Activated CD8-positive, alpha-beta memory T cell treated with anti-CD3 and anti-CD28 coated beads for 36 hours (primary cell): ENCODE results near the gene ANKH. TPM values are rescaled to one million over a fixed set of nuclear protein-coding genes. Genes with fewer than 3 reads are reported as not detected.

Experiments
- CTCF ChIA-PET: fragments of 350-600 bp; sonication (Branson Sonifier 250); formaldehyde crosslinking; loops from one replicate; lab custom pipeline; 2021; ENCODE audit warnings: antibody characterized with exemption; lab: Charles Lee
- POLR2A ChIA-PET: fragments of 350-600 bp; sonication (Branson Sonifier 250); formaldehyde crosslinking; loops from one replicate; lab custom pipeline; 2021; ENCODE audit warnings: antibody characterized with exemption; lab: Charles Lee
- total RNA-seq, 2 experiments: library from RNA; stranded (reverse); gene quantifications; one replicate each; pipeline ENCODE4 v1.2.3, GENCODE V29; 2021

Gene ANKH
- total RNA-seq, 2 experiments from 2014 or later = 88.6 to 90.1 TPM

DNA sequence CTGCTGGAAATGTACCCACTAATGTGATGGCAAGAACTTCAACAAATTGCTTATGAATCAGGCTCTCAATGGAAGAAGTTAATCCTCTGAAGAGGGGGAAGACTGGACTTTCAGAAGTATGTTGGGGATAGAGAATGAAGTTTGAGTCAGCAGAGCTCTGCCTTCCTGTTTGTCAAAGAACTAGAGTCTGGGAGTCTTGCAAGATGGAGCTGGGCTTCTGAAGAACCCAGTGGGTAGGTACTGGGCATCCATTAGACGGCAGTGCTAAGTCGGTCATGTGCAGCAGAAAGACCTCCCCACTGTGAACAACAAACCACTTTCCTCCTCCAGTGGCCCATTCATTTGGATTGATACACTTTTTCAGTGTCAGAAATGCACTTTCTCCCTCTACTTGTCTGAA, 172.4 kb downstream of the ANKH start:
- POLR2A ChIA-PET = no interaction called here
- CTCF ChIA-PET = no interaction called here

DNA sequence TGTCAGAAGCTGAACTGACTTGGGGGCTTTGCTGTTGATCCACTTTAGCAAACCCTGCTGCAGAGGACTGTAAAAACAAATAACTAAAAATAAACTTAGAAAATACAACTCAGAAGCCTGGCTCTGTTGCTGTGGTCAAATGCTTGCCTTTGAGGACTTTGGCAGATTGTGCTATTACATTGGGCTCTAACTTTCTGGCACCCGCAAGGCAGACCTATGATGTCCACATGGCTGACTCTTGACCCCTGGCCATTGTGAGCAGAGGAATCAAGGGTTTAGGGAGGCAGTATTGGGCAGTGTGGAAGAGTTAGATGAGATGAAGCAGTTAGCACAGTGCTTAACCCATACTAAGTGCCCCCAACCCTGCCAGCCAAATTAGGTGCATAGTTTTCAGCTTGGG, 173.1 kb downstream of the ANKH start:
- ChIA-PET CTCF (no interaction called here), POLR2A (no interaction called here)

DNA sequence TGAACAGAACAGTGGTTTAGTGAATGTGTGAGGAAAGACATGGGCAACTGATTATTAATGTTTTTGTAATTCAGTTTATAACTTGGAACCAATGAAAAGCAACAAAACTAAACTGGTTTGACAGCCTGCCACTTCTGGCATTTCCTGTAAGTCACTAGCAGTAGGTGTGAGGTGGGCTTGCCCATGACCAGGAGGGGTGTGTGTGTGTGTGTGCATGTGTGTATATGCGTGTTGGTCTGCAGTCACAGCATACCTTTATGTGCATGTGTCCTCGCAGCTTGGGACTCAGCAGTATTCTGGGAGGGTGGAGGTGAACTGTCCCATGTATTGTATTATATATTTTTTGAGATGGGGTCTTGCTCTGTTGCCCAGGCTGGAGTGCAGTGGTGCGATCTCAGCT, 174.7 kb downstream of the ANKH start:
- POLR2A ChIA-PET = no interaction called here
- CTCF ChIA-PET = no interaction called here

DNA sequence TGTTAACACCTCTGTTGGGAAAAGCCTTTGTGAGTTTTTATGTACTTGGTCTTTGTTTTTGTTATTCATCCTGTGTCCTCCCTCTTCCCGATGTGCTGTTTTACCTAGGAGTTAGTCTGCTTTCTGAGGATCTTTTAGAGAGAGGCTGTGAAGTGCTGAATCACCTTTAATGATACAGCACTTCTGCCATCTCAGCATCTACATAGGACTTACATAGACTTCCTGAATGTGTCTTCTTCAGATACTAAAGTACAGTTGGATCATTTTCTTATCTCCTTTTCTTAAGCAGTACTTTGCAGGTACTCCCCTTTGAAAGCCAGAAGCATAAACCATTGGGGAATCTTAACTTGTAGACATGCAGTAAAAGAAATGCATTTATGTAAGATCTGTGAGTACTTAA, 175.5 kb downstream of the ANKH start:
- ChIA-PET POLR2A (no interaction called here), CTCF (no interaction called here)

DNA sequence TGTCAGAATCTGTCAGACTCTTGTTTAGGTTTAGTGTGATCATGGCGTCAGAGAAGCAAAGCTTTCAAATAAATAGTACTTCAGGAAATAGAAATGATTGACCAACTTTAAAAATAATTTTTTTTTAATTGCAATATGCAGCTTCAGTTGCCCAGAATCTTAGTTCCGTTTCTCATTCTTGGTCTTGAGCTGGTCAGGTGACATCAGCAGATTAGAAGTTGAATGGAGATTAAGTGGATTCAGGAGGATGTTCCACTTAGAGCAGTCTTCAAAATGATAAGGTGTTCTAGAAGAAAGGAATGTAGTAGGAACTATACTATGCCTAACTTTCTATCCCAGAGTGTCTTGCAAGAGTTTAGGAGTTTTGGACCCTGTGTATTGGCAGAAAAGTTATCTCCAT, 176.4 kb downstream of the ANKH start:
- ChIA-PET CTCF (no interaction called here), POLR2A (no interaction called here)

DNA sequence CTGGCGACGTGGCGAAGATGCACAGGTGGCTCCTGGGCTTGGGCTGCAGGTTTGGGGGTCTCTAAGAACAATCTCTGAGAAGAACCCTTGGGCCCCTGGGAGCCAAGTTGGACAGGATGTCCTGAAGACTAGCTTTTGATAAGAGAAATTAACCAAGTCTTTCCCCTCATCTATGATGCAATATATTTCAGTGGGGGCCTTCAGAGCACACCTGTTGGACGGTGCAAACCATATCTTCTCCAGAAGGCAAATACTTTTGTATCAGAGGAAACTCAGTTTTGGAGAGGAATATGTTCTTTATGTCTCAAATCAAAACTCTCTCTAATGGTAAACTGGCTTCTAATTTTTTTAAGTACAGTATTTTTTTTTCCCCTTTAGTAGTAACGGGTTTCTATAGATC, 178.5 kb downstream of the ANKH start:
- POLR2A ChIA-PET = no interaction called here
- CTCF ChIA-PET = no interaction called here

DNA sequence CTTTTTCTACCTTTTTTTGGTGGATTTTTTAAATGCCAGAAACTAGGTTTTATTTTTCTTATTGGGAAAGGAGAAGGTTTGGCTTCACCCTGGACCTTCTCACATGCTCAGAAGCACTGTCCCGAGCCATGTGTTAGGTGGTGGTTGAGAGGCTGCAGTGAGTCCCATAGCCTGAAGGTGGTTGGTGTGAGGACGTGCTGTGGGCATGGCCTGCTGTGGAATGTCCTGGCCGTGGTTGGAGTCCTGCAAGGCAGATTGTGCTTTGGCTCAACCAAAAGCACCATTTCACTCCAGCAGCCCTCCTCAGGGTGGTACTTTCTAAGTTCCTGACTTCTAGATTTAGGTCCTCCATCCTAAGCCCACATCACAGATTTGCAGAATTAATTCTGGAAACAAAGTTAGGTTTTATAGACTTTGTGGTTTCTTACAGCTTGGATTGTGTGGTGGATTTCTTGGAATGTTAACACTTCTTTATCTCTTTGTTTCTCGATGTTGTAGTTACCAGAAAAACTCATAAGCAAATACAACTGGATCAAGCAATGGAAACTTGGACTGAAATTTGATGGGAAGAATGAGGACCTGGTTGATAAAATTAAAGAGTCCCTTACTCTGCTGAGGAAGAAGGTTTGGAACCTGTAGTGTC, 184.4 kb downstream of the ANKH start:
- POLR2A ChIA-PET = no interaction called here
- CTCF ChIA-PET = no interaction called here

DNA sequence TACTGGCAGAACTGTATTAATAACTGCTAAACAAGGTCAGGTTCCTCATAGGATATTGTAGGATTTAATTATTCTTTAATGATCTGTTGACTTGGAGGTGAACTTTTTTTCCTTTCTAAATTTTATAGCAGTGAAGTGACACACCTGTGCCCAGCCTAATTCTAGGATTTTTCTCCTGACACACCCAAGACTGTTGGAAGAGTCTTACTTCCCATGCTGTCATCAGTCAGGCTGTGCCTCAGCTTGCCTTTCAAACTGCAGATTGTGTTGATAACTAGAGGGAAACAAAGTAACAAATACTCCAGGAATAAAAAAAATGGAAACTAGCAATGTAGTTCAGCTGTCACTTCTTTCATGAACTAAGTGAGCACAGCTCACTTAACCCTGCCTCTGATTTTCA, 185.1 kb downstream of the ANKH start:
- CTCF ChIA-PET = no interaction called here
- POLR2A ChIA-PET = interaction anchor here (0.6 kb wide), 1 partner anchor 22 kb away, joined by 3 read pairs; no protein-coding TSS in a partner anchor

DNA sequence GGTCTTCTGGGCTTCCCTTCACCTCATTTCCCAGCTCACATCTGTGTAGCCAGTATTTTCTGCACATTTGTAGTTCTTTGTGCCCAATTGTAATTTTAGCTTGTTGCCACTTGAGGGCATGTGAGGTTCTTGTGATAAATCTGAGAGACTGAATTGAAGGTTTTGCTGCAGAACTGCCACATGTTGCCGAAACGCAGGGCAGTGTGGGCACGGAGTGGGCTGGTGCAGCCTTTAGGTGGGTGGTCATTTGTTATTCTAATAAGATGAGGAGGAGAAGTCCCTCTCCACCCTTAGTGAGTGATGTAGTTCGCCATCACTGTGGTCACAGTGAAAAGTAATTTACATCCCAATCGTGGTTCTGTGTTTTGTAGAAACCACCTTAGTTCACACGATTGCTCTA, 185.8 kb downstream of the ANKH start:
- CTCF ChIA-PET = interaction anchor here (0.6 to 1.6 kb wide), 7 partner anchors 10 to 314 kb away, joined by 3 to 7 read pairs (median 4); no protein-coding TSS in a partner anchor
- POLR2A ChIA-PET = no interaction called here

DNA sequence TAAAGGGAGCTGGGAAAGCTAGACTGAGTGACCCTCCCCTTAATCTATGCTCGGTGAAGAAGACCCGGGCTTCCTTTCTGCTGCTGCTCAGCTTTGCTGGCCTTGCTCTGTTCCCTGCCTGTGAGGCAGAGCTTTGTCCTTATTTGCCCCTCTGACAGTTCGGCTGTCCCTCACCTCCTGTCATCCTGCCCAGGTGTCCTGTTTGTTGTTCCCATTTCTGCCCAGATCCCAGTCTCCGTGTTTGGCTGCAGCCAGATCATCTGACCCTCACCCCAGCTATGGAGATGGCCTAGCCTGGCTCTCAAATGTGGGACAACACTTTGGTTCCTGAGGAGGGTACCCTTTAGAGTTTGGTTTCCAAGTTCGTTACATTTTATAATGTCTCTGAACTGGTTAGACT, 186.8 kb downstream of the ANKH start:
- POLR2A ChIA-PET = interaction anchor here (1.1 kb wide), 1 partner anchor 10 kb away, joined by 3 read pairs; no protein-coding TSS in a partner anchor
- CTCF ChIA-PET = interaction anchor here (0.6 to 1.6 kb wide), 5 partner anchors 9 to 315 kb away, joined by 3 to 7 read pairs (median 4); no protein-coding TSS in a partner anchor

DNA sequence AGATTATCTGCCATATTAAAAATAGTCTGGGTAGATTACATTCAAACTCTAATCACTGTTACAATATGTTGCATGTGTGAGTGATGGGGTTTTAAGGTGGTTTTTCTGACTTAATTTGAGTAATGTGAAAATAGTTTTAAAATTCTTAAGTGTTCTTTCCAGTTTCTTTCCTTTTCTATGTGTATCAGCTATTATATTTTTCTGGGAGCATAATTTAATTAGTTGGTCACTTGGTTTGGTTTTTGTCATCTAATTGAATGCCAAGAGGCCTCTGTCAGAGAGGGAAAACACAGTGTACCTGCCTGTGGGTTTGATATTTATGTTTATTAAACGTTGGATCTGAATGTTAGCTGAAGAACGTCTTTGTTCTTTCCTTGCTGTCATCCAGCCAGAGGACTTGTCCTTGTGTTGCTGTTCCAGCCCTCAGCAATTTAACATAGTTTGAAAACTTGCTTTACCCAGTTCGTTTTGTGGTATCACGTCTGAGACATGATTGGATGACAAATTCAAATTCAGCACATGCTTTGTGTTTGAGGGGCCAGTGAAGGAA, 187.6 kb downstream of the ANKH start:
- ChIA-PET POLR2A (interaction anchor here (1.1 kb wide), 1 partner anchor 9 kb away, joined by 3 read pairs; no protein-coding TSS in a partner anchor), CTCF (interaction anchor here (1.1 kb wide), 1 partner anchor 102 kb away, joined by 4 read pairs; no protein-coding TSS in a partner anchor)

DNA sequence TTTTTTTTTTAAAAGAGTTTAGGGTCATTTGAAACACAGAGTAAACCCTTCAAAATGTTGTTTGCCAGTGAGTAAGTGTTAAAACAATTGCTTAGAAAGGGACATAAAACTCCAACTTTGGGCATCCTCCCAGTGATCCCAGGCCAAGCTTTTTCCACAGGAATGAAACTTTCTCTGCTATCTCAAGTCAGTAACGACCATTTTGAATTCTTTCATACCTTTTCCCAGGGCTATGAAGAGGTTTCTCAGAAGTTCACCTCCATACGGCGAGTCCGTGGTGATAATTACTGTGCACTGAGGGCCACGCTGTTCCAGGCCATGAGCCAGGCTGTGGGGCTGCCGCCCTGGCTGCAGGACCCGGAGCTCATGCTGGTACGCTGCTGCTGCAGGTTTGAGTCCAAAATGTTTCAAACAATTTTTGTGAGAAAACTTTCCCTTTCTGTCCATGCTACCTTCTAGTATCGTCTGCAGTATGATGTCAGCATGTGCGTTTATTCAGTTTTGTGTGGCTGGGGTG, 190.3 kb downstream of the ANKH start:
- POLR2A ChIA-PET = no interaction called here

DNA sequence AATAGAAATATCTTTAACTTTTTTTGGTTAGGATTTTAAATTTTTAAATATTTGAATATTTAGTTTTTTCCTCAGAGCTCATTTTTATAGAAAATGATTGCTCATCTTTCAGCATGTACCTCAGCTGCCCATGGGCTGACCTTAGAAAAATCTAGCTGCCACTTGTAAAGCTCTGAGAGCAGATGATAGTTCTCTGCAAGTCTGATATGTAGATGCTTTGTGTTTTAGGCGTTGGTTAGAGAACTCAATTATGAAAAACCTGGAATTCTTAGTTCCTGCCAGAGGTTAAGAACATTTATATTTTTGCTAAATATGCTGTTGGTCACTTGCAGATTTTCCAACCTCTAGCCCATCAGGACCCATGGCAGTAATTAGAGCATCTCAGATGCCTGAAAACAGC, 192.0 kb downstream of the ANKH start:
- ChIA-PET POLR2A (interaction anchor here (1.1 kb wide), 1 partner anchor 23 kb away, joined by 3 read pairs; no protein-coding TSS in a partner anchor), CTCF (no interaction called here)

More for the DNA sequence above, 190.3 kb downstream of the ANKH start:
- CTCF ChIA-PET = no interaction called here

DNA sequence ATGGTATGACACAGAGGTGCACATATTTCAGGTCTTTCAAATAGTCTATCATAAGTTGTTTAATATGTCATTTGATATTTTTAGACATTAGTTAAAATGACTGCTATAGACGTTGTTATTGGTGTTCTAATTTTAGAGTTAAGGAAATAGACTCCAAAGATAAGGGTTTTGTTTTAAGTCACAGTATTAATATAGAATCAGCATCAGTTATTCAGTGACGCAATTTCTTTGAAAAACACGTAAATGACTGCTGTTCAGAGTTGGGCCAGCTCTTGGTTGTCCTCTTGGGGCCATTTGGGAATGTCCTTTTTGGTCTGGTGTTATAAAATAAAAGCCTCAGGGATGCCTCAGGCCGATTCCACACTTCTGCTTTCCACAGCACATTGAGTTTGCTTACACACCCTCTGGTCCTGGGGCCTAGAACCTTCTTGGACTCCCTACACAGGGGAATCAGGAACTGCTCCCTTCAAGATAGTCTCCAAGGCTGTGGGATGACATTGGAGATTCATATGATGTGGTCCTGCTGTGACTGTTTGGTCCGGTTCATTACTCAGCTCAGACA, 192.7 kb downstream of the ANKH start:
- CTCF ChIA-PET = no interaction called here
- POLR2A ChIA-PET = no interaction called here

DNA sequence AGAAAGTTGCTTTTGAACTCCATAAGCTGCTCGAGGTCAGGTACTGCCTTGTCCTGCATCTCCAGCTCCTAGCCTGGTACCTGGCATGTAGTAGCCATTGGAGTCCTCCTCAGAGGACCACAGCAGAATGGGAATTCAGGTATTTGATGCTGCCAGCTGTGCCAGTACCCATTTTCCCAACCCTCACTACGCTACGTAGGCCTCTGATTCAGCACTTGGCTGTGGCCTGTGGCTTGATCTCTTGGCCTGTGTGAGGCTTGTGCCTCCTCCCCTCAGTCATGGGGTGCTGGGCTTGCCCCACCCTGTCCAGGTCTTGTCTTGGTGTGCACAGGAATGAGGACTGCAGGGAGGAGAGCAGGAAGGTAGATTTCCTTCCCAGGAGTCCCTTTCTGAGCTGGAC, 195.3 kb downstream of the ANKH start:
- CTCF ChIA-PET = interaction anchor here (1.0 to 2.1 kb wide), 4 partner anchors 9 to 327 kb away, joined by 3 to 7 read pairs (median 4); no protein-coding TSS in a partner anchor
- POLR2A ChIA-PET = interaction anchor here (0.9 kb wide), 2 partner anchors 9 to 43 kb away, joined by 3 read pairs; no protein-coding TSS in a partner anchor

DNA sequence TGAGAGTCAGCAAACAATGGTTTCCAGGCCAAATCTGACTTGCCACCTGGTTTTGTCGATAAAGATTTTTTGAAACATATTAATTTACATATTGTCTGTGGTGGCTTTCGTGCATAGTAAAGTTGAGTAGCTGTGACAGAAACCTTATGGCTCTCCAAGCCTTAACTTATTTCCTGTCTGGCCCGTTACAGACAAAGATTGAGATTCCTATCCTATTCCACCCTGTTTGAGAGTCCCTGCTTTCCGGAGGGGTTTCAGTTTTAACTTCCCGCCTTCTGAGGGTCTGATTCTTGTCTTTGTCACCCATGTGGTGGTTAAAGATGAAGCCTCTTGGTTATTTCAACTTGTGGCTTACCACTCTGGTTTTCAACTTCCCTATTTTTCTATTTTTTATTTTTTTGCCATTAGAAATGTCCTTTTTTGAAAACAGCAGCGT, 195.7 kb downstream of the ANKH start:
- POLR2A ChIA-PET = interaction anchor here (0.9 kb wide), 2 partner anchors 8 to 44 kb away, joined by 3 read pairs; no protein-coding TSS in a partner anchor
- CTCF ChIA-PET = interaction anchor here (1.0 to 2.1 kb wide), 4 partner anchors 9 to 327 kb away, joined by 3 to 7 read pairs (median 4); no protein-coding TSS in a partner anchor

DNA sequence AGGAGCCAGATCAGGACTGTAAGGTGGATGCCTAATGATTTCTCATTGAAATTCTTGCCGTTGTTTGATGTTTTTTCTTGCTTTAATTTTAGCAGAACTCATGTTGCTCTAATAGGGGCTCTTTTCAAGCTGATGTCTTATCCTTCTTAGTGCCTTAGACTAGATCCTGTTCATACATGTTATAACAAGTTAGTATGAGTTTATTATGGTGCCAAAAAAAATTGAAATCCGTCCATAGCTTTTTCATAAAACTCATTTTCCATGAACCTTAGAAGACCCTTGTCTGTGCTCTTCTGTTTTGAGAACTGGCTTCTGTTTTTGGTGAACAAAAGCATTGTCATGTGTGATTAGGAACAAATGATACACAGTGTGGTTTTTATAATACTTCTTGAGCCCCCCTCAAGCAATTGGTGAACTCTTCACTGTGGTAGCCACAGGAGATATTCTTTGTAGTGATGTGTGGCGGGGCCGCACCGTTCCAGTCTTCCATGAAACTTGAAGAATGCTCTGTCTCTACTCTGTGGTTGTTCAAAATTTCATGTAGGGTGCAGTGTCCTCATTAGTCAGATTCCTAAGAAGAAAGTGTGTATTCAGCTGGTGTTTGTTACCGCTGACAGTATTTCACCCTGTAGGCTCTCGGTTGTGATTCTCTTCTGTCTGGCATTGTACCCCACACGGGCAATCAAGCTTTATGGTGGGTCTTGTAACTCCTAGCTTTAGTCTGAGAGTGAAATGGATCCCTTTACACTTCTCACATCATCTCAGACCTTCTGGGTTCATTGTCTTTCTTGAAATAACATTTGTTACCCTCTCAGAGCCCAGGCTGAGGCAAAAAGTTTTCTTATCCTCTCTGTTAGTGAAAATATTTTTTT, 196.4 kb downstream of the ANKH start:
- CTCF ChIA-PET = interaction anchor here (0.9 to 2.1 kb wide), 5 partner anchors 10 to 328 kb away, joined by 3 to 7 read pairs (median 3); no protein-coding TSS in a partner anchor
- POLR2A ChIA-PET = interaction anchor here (0.7 to 1.1 kb wide), 2 partner anchors 9 kb away, joined by 3 to 7 read pairs; no protein-coding TSS in a partner anchor

DNA sequence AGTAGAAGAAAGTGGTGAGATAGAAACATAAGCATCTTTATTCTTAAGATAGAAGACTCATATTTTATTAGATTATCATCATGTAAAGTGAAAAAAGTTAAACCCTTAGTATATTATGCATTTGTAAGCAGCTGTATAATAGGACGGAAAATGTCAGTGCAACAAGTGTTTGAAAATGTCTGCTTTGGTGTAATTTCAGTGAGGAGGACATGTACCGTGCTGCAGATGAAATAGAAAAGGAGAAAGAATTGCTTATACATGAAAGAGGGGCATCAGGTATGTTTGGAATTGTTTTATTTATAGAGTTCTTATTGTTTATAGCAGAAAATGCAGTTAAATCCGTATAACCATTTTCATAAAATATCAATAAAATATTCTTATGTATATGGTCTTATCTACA, 198.1 kb downstream of the ANKH start:
- CTCF ChIA-PET = interaction anchor here (0.5 kb wide), 1 partner anchor 14 kb away, joined by 3 read pairs; no protein-coding TSS in a partner anchor
- POLR2A ChIA-PET = no interaction called here
